ENCODE measurements around the gene TET1.
"Not testable (repeated sequence)": the region's sequence is repeated elsewhere in the genome, so short reads cannot be mapped to it uniquely, and the experiment has no call there.

The TET1 gene

GRCh38 chr10:68717435-68717834 is 157.3 kb downstream of the TET1 start:
- DNase-seq, result no peak

- DNase-seq, result peak; percentile 90 to 99 (median 95)
Observed at GRCh38 chr10:68720793-68721672, 160.9 kb downstream of the TET1 start, which contains the start of gene CCAR1. TSS of gene CCAR1 (plus strand) at chr10:68721239. CDS start at chr10:68722505, 1,266 bp downstream.

- no peak for DNase-seq
Observed at GRCh38 chr10:68721673-68722335, 161.7 kb downstream of the TET1 start.

GRCh38 chr10:68725016-68725415 is 164.9 kb downstream of the TET1 start:
- DNase-seq, result no peak

- DNase-seq, result no peak
Observed at GRCh38 chr10:68727146-68727545, 167.0 kb downstream of the TET1 start.

GRCh38 chr10:68732651-68733050 is 172.5 kb downstream of the TET1 start:
- DNase-seq, result no peak

- DNase-seq, result no peak
Observed at GRCh38 chr10:68734349-68734748, 174.2 kb downstream of the TET1 start.

- no peak for DNase-seq
Observed at GRCh38 chr10:68735119-68735518, 175.0 kb downstream of the TET1 start.

GRCh38 chr10:68735739-68736138 is 175.6 kb downstream of the TET1 start:
- not testable (repeated sequence) for DNase-seq

GRCh38 chr10:68740676-68741075 is 180.5 kb downstream of the TET1 start:
- not testable (repeated sequence) for DNase-seq

GRCh38 chr10:68742397-68742796 is 182.3 kb downstream of the TET1 start:
- DNase-seq, result no peak
